Fibroblast of the aortic adventitia (primary cell): ENCODE results near the gene NACC1. TPM values are rescaled to one million over a fixed set of nuclear protein-coding genes. Genes with fewer than 3 reads are reported as not detected.

Experiments used
- DNase-seq: peaks from one replicate; pipeline ENCODE4 v3.0.0-alpha.2; 2010; ENCODE audit warnings: low read depth
- H3K4me3 ChIP-seq: 2 replicates; pipeline ENCODE4 v1.5.1; 2011; ENCODE audit warnings: low read depth, mild to moderate bottlenecking, control low read depth, low read length, moderate library complexity
- total RNA-seq: library from RNA; depleted of rRNA; stranded (reverse); fragments of >200 nt; gene quantifications from 2 replicates; pipeline ENCODE4 v1.2.3, GENCODE V29; 2012; ENCODE audit warnings: low replicate concordance
- TF ChIP-seq, protein P1 (sequence below): IDR thresholded peaks from 2 replicates; pipeline ENCODE4 v1.5.1; 2011; ENCODE audit warnings: mild to moderate bottlenecking, low read length, control low read depth, inconsistent platforms; ENCODE audit not compliant: insufficient read depth

Gene NACC1
- total RNA-seq, 1 donor, result 51.2 TPM

DNA sequence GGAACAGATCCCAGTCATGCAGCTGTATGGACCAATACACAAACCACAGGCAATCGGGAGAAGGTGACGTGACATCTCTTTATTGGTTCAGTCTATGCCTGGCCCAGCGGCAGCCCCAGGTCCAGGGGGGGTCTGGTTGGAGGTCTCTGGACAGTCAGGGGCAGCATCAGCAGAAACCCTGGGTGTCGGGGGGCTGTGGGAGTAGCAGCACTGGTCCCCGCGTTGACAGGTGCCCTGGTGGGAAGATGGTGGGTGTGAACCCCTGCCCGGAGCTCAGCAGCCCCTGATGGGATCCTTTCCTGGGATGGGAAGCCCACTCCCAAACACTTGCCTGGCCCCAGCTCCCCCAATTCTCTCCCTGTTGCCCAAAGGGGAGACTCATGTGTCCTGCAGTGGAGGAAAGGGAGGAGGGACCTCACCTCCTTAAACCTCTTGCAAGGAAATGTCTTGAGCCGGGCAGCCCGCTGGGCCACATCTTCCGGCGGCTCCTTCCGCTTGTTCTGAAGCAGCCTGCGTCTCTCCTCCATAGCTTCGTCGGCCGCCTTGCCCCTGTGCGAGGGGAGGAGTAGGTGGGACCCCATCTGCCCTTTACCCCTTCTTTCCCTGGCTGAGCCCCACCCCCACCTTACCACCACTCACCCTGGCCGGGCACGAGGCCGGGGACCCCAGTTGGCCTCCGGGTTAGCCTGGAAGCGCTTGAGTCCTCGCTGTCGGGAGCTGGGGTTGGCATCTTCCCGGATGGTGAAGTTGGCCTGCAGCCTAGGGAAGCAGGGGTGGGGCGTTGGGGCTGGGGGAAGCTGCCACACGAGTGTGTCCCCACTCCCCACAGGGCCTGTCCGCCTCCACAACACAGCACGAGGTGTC lies 13.0 kb upstream of the NACC1 start:
- TF ChIP-seq, protein P1, sequence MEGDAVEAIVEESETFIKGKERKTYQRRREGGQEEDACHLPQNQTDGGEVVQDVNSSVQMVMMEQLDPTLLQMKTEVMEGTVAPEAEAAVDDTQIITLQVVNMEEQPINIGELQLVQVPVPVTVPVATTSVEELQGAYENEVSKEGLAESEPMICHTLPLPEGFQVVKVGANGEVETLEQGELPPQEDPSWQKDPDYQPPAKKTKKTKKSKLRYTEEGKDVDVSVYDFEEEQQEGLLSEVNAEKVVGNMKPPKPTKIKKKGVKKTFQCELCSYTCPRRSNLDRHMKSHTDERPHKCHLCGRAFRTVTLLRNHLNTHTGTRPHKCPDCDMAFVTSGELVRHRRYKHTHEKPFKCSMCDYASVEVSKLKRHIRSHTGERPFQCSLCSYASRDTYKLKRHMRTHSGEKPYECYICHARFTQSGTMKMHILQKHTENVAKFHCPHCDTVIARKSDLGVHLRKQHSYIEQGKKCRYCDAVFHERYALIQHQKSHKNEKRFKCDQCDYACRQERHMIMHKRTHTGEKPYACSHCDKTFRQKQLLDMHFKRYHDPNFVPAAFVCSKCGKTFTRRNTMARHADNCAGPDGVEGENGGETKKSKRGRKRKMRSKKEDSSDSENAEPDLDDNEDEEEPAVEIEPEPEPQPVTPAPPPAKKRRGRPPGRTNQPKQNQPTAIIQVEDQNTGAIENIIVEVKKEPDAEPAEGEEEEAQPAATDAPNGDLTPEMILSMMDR, result no peak
- H3K4me3 ChIP-seq, result no peak overlapping the region
- DNase-seq, result no peak

DNA sequence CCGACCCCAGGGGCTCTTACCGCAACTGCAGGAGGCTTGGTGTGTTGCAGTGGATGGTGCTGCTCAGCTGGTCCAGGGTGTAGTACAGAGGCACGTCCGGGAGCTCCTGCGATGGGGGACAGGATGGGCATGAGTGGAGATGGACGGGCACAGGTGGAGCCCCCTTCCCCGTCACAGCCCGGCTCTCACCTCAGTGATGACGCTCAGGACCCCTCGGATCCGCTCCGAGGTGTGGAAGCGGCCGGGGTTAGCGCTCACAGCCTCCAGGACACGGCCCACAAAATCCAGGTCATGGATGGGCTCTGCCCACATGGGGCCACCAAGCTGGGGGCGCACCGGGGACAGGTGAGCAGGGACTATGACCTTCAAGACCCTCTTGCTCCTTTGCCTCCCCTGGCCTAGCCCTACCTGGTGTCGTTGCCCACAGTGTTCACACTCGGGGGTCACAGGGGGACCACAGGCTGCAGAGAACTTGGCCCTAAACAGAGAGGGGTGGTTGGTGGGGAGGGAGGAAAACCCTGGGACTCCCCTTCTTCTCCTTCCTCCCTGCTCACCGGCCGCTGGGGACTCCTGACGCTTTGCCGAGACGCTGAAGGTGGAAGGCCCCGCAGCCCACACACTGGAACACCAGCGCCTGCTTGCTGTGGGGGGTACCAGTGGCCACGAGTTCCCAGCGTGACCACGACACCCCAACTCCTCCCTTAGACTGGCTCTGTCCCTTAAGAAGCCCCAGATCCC lies 8.5 kb upstream of the NACC1 start:
- H3K4me3 ChIP-seq, result no peak overlapping the region
- TF ChIP-seq, protein P1, result no peak
- DNase-seq, result no peak

DNA sequence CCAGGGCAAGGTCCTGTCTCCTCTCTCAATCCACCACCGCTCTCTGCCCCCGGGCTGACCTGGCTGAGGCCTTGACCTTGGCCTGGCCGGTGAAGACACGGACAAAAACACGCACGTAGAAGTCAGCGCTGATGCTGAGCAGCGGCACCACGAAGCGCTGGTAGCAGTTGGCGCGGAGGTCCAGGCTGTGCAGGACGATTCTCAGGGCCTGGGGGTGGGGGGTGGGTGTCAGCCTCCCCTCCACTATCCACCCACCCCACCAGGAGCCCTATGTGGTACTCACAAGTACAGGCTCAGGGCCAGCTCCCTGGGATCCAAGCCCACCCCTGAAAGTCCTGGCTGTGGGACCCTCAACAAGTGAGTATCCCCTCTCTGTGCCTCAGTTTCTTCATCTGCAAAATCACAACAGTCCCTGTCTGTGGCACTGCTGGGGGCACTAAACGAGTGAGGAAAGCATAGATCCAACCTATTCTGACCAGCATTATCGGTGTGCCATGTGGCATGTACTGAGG lies 7.9 kb upstream of the NACC1 start:
- no peak overlapping the region for H3K4me3 ChIP-seq
- DNase-seq, result no peak
- TF ChIP-seq, protein P1, result no peak

DNA sequence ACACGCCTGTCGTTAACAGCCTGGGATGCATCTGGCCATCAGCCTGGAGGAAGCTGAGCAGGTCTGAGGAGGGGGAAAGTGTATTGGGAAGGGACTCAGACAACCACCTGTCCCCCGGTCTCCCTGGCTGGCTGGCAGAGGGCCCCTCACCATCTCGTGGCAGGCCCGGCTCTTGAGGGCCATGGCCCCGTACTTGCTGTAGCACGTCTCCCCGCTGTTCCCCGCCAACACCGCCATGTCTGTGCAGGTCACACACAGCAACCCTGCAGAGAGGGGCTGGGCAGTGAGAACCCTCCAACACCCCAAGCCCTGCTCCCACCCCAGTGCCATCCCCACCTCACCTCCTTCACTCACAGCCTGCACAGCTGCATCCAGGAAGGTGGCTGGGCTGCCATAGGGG lies 5.5 kb upstream of the NACC1 start:
- H3K4me3 ChIP-seq, result no peak overlapping the region
- TF ChIP-seq, protein P1, result no peak
- DNase-seq, result no peak

DNA sequence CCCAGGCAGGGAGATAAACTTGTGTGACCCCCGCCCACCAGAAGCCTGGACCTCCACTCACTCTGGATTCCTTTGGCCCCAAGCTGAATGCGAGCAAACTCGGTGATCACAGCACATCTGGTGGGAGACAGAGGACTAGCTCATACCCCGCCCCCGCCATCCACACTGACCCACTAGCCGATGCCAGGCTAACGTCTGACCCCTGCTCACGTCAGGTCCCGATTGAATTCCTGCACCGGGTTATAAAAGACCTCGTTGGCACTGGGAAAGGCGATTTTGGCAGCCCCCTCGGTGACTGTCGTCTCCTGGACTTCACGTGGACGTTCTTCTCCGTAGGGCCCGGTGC lies 2.2 kb upstream of the NACC1 start:
- DNase-seq, result no peak
- TF ChIP-seq, protein P1, result no peak
- H3K4me3 ChIP-seq, result peak overlapping the region; percentile 96

DNA sequence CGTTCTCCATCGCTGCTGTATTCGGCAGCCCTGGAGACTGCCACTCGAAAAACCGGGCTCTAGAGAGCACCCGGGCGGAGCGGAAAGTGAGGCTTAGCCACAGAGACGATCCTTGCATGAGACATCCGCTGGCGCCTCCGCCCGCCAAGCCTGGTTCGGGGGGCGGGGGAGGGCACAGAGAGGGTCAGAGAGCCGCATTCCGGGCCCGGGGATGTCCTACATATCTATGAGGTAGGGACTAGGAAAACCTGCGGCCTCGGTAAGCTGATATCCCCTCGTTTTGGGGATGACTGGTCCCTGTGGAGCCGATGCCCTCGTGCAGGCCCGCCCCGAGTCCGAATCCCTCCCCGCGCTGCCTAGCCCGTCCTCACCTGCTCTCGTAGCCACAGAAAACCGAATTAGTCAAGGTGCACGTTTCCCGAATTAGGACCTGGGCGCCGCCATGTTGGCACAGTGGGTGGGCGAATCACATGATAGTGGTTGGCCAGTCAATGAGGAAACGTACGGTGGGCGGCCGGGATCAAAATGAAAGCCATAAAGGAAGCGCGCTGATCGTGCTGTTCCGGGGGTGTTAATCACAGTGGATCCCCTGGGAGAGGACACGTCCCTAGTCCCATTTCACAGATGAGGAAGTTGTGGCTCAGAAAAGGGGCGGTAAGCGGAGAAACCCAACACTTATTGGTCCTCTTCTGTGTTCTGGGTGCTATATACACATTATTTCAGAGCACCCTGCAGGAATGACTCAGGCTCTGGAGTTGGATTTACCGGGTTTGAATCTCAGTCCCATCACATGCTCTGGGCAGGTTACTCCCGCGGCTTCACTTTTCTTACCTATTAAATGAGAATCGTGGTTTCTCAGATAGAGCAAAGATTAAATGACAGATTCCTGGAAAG lies 1.5 kb upstream of the NACC1 start, which contains the start of gene TRMT1:
Gene TRMT1, minus strand, starts transcription at position 459 of the 894 bp plus-strand sequence. Its CDS starts 341 bp downstream, at position 118.
- TF ChIP-seq, protein P1, result no peak
- peak; percentile 94 for DNase-seq

More for the DNA sequence above, 1.5 kb upstream of the NACC1 start, which contains the start of gene TRMT1:
- peak within 1 kb of the TSS; percentile 96 for H3K4me3 ChIP-seq
